HCT116 (cell line): Measurements from ENCODE around the gene PDPK1. TPM values are rescaled to one million over a fixed set of nuclear protein-coding genes. Genes with fewer than 3 reads are reported as not detected.

ENCODE experiments used
- ATAC-seq: fragments of 200-7000 bp; cut with Tn5 transposase; 2 replicates; pipeline ENCODE4 v1.9.1; 2020; ENCODE audit warnings: mild to moderate bottlenecking, moderate library complexity
- BruUV-seq: library from RNA; stranded (reverse); fragments of 400-500 nt; replicated peaks from 2 replicates; lab custom pipeline; 2021; lab: Mats Ljungman, UMichigan
- CTCF ChIA-PET: fragments of 300-600 bp; sonication (Branson Sonifier 250); formaldehyde crosslinking; loops from one replicate; lab custom pipeline; 2021; ENCODE audit warnings: antibody characterized with exemption; lab: Charles Lee
- POLR2A ChIA-PET: fragments of 300-600, 350-600 bp; sonication (Branson Sonifier 250); formaldehyde crosslinking; loops from one replicate; lab custom pipeline; 2021; ENCODE audit warnings: antibody characterized with exemption; lab: Charles Lee
- RAD21 ChIA-PET, 2 experiments: fragments of 300-600 bp; sonication (Branson Sonifier 250); formaldehyde crosslinking; loops; one replicate each; lab custom pipeline; 2023; ENCODE audit warnings: low total read pairs in 2 of 2; ENCODE audit not compliant: uncharacterized antibody in 2 of 2, unreplicated experiment in 2 of 2, low non-redundant PET in 1 of 2; lab: Charles Lee
- DNase-seq: peaks from one replicate; pipeline ENCODE4 v3.0.0-alpha.2; 2010; ENCODE audit warnings: low read depth, low spot score
- H2AFZ ChIP-seq: fragments of 200-600 bp; shearing (Covaris generic), sonication (generic); 2 replicates; pipeline ENCODE4 v1.6.1; 2017; ENCODE audit warnings: low read depth, mixed run types, mixed read lengths, antibody characterized with exemption, low read length; ENCODE audit not compliant: poor library complexity, severe bottlenecking
- H3K27ac ChIP-seq: 2 replicates; pipeline ENCODE4 v1.5.1; 2012; ENCODE audit warnings: low read depth, low read length
- H3K27me3 ChIP-seq: fragments of 200-600 bp; sonication (generic); 2 replicates; pipeline ENCODE4 v1.6.1; 2016; ENCODE audit warnings: mixed run types, low read length, mixed read lengths; ENCODE audit not compliant: insufficient read depth
- H3K36me3 ChIP-seq, 2 experiments: fragments of 200-500 bp in 1 of 2; fragments of 200-600 bp in 1 of 2; sonication (Bioruptor generic) in 1 of 2; sonication (generic) in 1 of 2; 2 replicates each; pipeline versions ENCODE4 v1.5.1 to v1.6.1; 2014 to 2016; ENCODE audit warnings: low read length in 2 of 2, inconsistent platforms in 1 of 2, mixed read lengths in 1 of 2, mixed run types in 1 of 2; ENCODE audit not compliant: insufficient read depth in 2 of 2, control insufficient read depth in 1 of 2
- H3K4me1 ChIP-seq, 2 experiments: fragments of 200-600 bp in 1 of 2; sonication (generic) in 1 of 2; 2 replicates each; pipeline versions ENCODE4 v1.5.1 to v1.6.1; 2012 to 2017; ENCODE audit warnings: low read length in 2 of 2, inconsistent platforms in 1 of 2, mild to moderate bottlenecking in 1 of 2, mixed read lengths in 1 of 2, mixed run types in 1 of 2, moderate library complexity in 1 of 2; ENCODE audit not compliant: insufficient read depth in 2 of 2, control insufficient read depth in 1 of 2
- H3K4me2 ChIP-seq: fragments of 200-600 bp; sonication (generic); 2 replicates; pipeline ENCODE4 v1.6.1; 2017; ENCODE audit warnings: mixed run types, low read length, mixed read lengths
- H3K4me3 ChIP-seq, 2 experiments: fragments of 200-600 bp in 1 of 2; sonication (generic) in 1 of 2; replicated peaks in 1 of 2; 2 replicates each; pipeline ENCODE4 v1.5.1; 2011 to 2016; ENCODE audit warnings: low read length in 2 of 2, control low read depth in 1 of 2, low read depth in 1 of 2, mild to moderate bottlenecking in 1 of 2, mixed read lengths in 1 of 2, mixed run types in 1 of 2
- H3K79me2 ChIP-seq: fragments of 200-600 bp; sonication (generic); 2 replicates; pipeline ENCODE4 v1.6.1; 2017; ENCODE audit warnings: mild to moderate bottlenecking, mixed run types, low read length, moderate library complexity, mixed read lengths; ENCODE audit not compliant: insufficient read depth
- H3K9ac ChIP-seq: fragments of 200-600 bp; sonication (generic); 2 replicates; pipeline ENCODE4 v1.6.1; 2016; ENCODE audit warnings: low read length, mixed read lengths
- H3K9me2 ChIP-seq: fragments of 200-600 bp; sonication (generic), shearing (Covaris generic); 2 replicates; pipeline ENCODE4 v1.6.1; 2017; ENCODE audit warnings: mixed run types, mild to moderate bottlenecking, moderate library complexity; ENCODE audit not compliant: insufficient read depth
- H3K9me3 ChIP-seq, 2 experiments: fragments of 200-500 bp in 1 of 2; fragments of 200-600 bp in 1 of 2; sonication (Bioruptor generic) in 1 of 2; sonication (generic) in 1 of 2; 2 replicates each; pipeline ENCODE4 v1.6.1; 2014 to 2017; ENCODE audit warnings: low read length in 2 of 2, mixed read lengths in 2 of 2, inconsistent platforms in 1 of 2, low read depth in 1 of 2, mild to moderate bottlenecking in 1 of 2, mixed run types in 1 of 2, moderate library complexity in 1 of 2; ENCODE audit not compliant: control insufficient read depth in 1 of 2, insufficient read depth in 1 of 2
- H4K20me1 ChIP-seq: fragments of 200-600 bp; sonication (generic), shearing (Covaris generic); 2 replicates; pipeline ENCODE4 v1.6.1; 2017; ENCODE audit warnings: mixed run types, mild to moderate bottlenecking, moderate library complexity; ENCODE audit not compliant: insufficient read depth
- CEBPB ChIP-seq: IDR thresholded peaks from 2 replicates; pipeline ENCODE4 v1.6.1; 2012; ENCODE audit warnings: low read depth
- EZH2phosphoT487 ChIP-seq: fragments of 200-600 bp; IDR thresholded peaks from 2 replicates; pipeline ENCODE4 v1.6.1; 2018; ENCODE audit warnings: antibody characterized with exemption, borderline replicate concordance
- SIN3A ChIP-seq: IDR thresholded peaks from 2 replicates; pipeline ENCODE4 v1.6.1; 2012; ENCODE audit warnings: low read depth
- SP1 ChIP-seq: IDR thresholded peaks from 2 replicates; pipeline ENCODE4 v1.6.1; 2012; ENCODE audit warnings: low read depth
- intact Hi-C: fragments of 100-400 bp; cut with micrococcal nuclease; formaldehyde crosslinking; loops from 2 replicates; pipeline ENCODE4 v1.10.0; 2022
- total RNA-seq: library from RNA; stranded (reverse); gene quantifications from one replicate; pipeline ENCODE4 v1.2.1, GENCODE V29; 2021; ENCODE audit not compliant: unreplicated experiment
- TF ChIP-seq, protein P1 (sequence below): IDR thresholded peaks from 2 replicates; pipeline ENCODE4 v1.6.1; 2012; ENCODE audit warnings: low read depth
- TF ChIP-seq, protein P2 (sequence below): IDR thresholded peaks from 2 replicates; pipeline ENCODE4 v1.6.1; 2011; ENCODE audit warnings: mild to moderate bottlenecking, low read length, moderate library complexity; ENCODE audit not compliant: insufficient replicate concordance; ENCODE audit errors: extremely low read depth

PDPK1 gene
- total RNA-seq, 1 experiment from 2014 or later = 36.1 TPM

DNA sequence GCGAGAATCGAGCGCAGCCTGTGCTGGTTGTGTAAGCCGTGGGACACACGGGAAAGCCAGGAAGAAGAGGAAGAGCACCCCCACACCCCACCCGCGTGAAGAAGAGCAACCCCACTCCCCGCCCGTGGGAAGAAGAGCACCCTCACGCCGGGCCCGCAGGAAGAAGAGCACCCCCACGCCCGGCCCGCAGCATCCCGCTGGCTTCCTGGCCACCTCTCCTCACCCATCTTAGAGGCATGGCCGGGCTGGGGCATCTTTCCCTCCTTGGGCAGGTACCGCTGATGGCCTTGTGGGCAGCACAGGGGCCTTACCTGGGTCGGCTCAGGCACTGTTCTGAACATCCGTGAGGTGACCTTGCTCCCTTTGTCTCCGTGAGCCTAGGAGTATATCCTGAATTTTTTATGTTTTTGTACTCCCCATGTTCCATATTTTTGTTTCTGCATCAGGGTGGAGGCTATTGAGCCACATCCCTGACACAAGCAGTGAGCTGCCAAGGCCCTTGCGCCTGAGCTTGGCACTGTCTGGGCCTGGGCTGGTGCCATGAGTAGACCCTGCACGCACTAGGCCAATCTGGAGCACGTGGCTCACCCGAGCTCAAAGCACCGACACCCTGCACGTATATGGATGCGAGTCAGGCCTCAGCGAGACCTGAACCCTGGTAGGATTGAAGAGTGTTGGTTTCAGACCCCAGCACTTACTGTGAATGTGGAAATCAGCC lies 73.1 kb downstream of the PDPK1 start:
- intact Hi-C loops = no loop called here
- H3K27ac ChIP-seq = no peak overlapping the region
- no peaks in the 10 kb centered on the region for H3K9me2 ChIP-seq
- TF ChIP-seq SIN3A = no peak
- TF ChIP-seq, protein P1, sequence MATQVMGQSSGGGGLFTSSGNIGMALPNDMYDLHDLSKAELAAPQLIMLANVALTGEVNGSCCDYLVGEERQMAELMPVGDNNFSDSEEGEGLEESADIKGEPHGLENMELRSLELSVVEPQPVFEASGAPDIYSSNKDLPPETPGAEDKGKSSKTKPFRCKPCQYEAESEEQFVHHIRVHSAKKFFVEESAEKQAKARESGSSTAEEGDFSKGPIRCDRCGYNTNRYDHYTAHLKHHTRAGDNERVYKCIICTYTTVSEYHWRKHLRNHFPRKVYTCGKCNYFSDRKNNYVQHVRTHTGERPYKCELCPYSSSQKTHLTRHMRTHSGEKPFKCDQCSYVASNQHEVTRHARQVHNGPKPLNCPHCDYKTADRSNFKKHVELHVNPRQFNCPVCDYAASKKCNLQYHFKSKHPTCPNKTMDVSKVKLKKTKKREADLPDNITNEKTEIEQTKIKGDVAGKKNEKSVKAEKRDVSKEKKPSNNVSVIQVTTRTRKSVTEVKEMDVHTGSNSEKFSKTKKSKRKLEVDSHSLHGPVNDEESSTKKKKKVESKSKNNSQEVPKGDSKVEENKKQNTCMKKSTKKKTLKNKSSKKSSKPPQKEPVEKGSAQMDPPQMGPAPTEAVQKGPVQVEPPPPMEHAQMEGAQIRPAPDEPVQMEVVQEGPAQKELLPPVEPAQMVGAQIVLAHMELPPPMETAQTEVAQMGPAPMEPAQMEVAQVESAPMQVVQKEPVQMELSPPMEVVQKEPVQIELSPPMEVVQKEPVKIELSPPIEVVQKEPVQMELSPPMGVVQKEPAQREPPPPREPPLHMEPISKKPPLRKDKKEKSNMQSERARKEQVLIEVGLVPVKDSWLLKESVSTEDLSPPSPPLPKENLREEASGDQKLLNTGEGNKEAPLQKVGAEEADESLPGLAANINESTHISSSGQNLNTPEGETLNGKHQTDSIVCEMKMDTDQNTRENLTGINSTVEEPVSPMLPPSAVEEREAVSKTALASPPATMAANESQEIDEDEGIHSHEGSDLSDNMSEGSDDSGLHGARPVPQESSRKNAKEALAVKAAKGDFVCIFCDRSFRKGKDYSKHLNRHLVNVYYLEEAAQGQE = no peak
- TF ChIP-seq CEBPB = no peak
- TF ChIP-seq, protein P2, sequence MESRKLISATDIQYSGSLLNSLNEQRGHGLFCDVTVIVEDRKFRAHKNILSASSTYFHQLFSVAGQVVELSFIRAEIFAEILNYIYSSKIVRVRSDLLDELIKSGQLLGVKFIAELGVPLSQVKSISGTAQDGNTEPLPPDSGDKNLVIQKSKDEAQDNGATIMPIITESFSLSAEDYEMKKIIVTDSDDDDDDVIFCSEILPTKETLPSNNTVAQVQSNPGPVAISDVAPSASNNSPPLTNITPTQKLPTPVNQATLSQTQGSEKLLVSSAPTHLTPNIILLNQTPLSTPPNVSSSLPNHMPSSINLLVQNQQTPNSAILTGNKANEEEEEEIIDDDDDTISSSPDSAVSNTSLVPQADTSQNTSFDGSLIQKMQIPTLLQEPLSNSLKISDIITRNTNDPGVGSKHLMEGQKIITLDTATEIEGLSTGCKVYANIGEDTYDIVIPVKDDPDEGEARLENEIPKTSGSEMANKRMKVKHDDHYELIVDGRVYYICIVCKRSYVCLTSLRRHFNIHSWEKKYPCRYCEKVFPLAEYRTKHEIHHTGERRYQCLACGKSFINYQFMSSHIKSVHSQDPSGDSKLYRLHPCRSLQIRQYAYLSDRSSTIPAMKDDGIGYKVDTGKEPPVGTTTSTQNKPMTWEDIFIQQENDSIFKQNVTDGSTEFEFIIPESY = no peak
- TF ChIP-seq SP1 = no peak
- TF ChIP-seq EZH2phosphoT487 = no peak
- RAD21 ChIA-PET = no interaction called here
- H3K4me3 ChIP-seq = no peak overlapping the region
- no TSS peak for BruUV-seq
- H3K9ac ChIP-seq = no peak overlapping the region
- no peaks in the 10 kb centered on the region for H3K4me1 ChIP-seq
- peaks cover 4 to 12% of the 10 kb centered on the region in 2 experiments; a peak in 1 of 4 replicates for H3K36me3 ChIP-seq
- no peak for DNase-seq
- no peaks in the 10 kb centered on the region for H3K27me3 ChIP-seq
- no peak overlapping the region for H2AFZ ChIP-seq
- no peak overlapping the region for H3K4me2 ChIP-seq
- ATAC-seq = no peak
- peaks cover 22% of the 10 kb centered on the region for H3K79me2 ChIP-seq
- CTCF ChIA-PET = no interaction called here
- no peaks in the 10 kb centered on the region for H4K20me1 ChIP-seq
- no peaks in the 10 kb centered on the region for H3K9me3 ChIP-seq
- POLR2A ChIA-PET = no interaction called here
